HG03196 (cell line): ENCODE measurements around the gene SLC12A3.

ENCODE experiments used
- ATAC-seq: cut with Tn5 transposase; IDR thresholded peaks from one replicate; pipeline ENCODE4 v1.9.1; 2021; ENCODE audit not compliant: unreplicated experiment

SLC12A3 gene

GRCh38 chr16:56941092-56941491 is 76.1 kb downstream of the SLC12A3 start:
- ATAC-seq = no peak

- ATAC-seq = no peak
Measured at GRCh38 chr16:56941856-56942331, 76.9 kb downstream of the SLC12A3 start.

DNA sequence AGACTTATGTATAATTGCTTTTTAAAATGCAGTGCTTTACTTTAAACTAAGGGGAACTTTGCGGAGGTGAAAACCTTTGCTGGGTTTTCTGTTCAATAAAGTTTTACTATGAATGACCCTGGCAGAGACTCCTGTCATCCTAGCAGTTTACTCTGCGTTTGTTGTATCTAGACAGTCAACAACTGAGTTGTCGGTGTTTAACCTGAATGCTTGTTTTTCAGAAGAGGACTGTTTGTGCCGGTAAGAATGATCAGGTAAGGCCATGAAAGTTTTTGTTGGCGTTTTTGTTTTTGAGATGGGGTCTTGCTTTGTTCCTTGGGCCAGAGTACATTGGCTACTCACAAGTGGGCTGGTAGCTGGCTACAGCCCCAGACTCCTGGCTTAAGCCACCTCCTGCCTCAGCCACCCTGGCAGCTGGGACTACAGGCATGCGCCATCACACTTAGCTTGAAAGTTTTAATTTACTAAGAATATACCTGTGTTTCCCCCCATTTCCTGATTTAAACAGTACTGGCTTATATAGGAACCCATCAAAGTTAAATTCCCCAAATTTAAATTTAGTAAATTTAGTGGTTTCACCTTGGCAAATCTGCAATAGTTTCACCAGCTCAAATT is 78.9 kb downstream of the SLC12A3 start:
- no peak for ATAC-seq

GRCh38 chr16:56944954-56945839 is 80.2 kb downstream of the SLC12A3 start:
- ATAC-seq = peak; percentile 34

DNA sequence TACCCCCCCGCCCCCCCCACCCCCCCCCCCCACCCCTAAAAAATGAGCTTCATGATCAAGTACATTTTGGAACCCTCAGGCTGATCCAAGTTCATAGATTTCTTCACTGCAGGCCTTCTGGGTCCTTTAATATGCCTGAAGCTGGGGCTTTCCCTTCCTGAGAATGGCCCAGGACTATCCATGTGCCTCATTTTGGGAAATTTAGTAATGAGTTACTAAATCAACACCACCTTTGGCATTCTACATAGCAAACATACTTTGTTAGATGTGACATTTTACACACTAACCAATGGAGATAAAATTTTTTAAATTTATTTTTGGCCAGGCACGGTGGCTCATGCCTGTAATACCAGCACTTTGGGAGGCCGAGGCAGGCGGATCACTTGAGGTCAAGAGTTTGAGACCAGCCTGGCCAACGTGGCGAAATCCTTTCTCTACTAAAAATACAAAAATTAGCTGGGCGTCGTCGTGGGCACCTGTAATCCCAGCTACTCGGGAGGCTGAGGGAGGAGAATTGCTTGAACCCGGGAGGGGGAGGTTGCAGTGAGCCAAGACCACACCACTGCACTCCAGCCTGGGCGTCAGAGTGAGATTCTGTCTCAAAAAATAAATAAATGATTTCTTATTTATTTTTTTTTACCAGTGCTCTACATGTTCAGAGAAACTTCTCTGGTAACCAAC is 81.0 kb downstream of the SLC12A3 start:
- ATAC-seq = no peak

DNA sequence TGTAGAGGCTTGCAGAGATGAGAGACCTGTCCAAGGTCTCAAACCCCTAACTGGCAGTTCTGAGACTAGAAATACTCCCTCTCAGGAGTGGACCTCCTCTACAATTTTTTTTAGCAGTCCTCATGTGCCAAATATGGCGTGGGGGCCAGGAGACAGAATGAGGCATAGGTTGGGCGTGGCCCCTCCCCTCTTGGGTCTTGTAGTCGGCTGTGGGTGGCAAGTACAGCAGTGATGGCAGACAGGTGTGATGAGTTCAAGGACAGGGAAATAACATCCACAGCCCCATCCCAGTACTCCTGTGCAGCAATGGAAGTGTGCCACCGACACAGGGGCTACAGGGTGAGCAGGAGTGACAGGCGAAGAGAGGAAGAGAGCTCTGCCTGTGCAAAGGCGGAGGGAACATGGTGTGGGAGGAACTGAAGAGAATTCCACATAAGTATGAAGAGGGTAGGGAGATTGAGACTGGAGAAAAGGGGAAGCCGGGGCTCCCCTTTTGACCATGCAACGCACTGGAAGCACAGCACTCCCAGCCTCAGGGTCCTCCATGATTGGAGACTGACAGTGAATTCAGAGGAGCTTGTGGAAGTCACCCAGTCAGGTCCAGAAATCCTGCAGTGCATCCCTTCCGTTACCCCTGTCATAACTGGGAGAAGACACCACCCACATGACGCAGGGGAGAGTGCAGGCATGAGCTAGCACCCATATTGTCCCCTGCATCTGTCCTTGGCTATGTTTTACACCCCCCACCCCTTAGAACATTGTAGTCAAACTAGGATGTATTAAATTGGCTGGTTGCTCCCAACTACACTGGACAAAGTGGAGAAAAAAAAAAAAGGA is 82.0 kb downstream of the SLC12A3 start:
- no peak for ATAC-seq

DNA sequence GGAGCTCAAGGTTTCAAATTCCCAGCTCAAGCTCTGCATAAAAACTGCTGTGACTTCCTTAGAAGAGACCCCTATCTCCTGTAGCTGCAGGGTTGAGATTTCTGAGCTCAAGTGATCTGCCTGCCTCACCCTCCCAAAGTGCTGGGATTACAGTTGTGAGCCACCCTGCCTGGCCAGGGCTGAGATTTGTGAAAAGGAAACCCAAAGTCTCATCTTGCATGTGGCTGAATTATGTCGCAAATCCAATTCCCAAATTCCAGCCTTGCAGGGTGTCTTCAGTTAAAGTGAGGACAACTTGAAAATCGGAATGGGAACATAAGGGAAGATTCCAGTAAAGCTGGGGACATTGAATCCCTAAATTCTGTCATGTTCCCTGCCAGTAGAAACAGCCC is 82.6 kb downstream of the SLC12A3 start:
- no peak for ATAC-seq

DNA sequence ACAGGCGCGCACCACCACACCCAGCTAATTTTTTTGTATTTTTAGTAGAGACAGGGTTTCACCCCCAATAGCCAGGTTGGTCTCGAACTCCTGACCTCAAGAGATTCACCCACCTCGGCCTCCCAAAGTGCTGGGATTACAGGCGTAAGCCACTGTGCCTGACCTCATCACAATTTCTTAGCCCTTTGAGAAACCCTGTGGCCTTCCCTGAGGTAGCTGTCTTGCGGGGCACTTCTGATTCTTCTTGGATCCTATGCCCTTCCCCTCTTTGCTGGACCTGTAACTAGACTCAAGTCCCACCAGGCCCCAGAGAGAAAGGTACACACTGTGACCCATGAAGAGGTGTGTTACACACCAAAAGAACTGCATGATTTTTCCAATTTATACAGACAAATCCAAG is 83.2 kb downstream of the SLC12A3 start:
- ATAC-seq = no peak

GRCh38 chr16:56950051-56950450 is 85.0 kb downstream of the SLC12A3 start:
- ATAC-seq = no peak

DNA sequence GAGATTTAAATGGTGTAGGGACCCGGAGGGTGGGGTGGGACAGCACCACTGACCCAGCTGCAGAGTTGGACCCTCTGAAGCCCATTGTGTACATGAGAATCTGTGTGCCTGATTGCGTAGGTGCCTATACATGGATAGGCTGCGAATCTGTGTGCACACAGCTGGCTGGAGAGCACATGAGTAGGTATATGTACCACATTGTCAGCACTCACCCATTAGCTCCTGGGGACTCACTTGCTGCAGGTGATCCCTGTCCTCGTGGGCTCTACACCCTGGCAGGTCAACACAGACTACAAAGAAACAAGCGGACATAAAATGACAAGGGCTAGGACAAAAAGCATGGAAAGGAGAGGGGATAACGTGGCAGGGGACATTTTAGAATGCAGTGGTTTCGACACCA is 85.4 kb downstream of the SLC12A3 start:
- no peak for ATAC-seq

GRCh38 chr16:56950881-56951771 is 86.1 kb downstream of the SLC12A3 start:
- peak; percentile 56 for ATAC-seq

GRCh38 chr16:56953006-56953405 is 88.0 kb downstream of the SLC12A3 start:
- ATAC-seq = no peak

- ATAC-seq = no peak
Measured at GRCh38 chr16:56956076-56956475, 91.1 kb downstream of the SLC12A3 start.

DNA sequence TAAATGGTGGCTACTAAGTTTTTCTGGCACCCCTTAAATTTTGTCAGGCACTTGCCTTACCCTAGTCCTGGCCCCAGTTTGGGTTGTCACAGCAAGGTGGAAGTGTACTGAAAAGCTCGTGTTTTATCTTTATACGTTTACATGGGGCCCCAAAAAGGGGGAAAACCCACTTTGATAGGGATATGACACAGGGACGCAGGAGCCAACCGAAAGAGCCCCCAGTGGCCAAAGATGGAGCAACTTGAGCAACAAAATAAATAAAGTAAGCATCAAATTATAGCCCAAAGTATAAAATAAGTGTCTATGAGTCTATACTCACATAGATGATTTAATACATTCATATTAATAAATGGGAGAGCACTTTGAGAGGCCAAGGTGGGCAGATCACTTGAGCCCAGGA is 91.7 kb downstream of the SLC12A3 start:
- ATAC-seq = no peak

DNA sequence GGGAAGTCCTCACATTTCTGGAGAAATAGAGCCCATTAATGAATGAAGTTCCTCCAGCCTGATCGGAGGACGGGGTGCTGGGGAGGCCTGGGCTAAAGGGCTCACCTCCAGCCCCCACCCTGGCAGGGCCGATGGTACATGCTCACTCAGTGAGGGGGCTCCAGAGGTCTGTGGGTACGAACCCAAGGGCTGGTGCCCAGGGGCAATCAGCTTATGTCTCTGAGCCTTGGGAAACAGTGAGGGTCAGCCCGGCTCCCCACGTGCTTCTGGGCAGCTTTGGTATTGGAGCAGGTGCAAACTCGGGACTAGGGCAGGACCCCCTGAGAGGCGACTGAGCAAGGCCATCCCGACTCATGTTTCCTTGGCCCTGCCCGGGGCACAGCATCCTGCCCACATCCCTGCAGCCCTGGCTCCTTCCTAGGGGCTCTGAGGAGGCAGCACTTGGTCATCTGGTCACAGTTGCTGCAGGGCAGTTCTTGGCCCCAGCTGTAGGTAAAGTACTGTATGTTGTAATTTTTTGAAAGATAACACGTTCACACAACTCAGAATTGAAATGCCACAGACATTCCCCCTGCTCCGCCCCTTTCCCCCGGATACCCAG is 95.8 kb downstream of the SLC12A3 start:
- no peak for ATAC-seq

DNA sequence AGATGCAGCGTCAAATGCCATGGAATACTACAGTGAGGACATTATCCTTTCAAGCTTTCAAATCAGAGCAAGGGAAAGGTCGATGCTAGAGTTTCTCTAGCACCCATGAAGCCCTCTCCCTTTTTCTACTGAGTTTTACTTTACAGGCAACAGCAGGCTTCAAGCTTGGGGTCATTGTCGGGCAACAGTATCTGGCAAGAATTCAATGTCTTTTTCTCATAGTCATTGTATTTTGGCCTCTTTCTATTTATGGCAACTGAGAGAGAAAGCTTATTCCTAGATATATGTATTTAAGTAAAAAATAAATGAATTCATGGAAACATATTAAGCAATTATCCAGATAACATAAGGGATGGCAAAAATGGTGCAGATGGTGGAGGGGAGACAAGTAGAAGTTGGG is 96.4 kb downstream of the SLC12A3 start:
- no peak for ATAC-seq

GRCh38 chr16:56961851-56962281 is 96.9 kb downstream of the SLC12A3 start, which contains the start of gene CETP:
CETP (plus strand) TSS chr16:56961950; CDS start chr16:56961980, 30 bp downstream.
- no peak for ATAC-seq

- ATAC-seq = no peak
Measured at GRCh38 chr16:56964243-56965148, 99.5 kb downstream of the SLC12A3 start.
